GM12872 (cell line): ENCODE results near the gene SEH1L.

Experiments used
- TF ChIP-seq, protein P1 (sequence below): IDR thresholded peaks from 3 replicates; pipeline ENCODE4 v1.5.1; 2011; ENCODE audit warnings: low read depth, mild to moderate bottlenecking, low read length, moderate library complexity; ENCODE audit not compliant: insufficient read depth

The SEH1L gene

DNA sequence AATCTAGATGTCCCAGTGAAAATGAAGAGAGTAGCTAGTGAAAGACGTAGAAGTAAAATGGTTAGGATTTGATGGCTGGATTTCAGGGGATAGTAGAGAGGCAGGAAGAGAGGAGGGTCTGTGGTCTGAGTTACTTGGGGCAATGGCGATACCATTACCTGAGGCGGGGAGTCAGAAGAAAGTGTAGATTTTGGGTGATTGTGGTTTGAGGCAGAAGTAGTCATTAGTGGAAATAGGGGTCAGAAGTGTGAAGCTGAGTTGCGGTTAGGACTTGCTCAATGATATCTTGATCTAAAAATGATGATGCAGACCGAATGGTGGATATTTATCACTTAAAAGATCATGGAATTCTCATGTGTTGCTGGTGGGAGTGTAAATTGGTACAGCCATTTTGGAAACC is 84.4 kb downstream of the SEH1L start:
- TF ChIP-seq, protein P1, sequence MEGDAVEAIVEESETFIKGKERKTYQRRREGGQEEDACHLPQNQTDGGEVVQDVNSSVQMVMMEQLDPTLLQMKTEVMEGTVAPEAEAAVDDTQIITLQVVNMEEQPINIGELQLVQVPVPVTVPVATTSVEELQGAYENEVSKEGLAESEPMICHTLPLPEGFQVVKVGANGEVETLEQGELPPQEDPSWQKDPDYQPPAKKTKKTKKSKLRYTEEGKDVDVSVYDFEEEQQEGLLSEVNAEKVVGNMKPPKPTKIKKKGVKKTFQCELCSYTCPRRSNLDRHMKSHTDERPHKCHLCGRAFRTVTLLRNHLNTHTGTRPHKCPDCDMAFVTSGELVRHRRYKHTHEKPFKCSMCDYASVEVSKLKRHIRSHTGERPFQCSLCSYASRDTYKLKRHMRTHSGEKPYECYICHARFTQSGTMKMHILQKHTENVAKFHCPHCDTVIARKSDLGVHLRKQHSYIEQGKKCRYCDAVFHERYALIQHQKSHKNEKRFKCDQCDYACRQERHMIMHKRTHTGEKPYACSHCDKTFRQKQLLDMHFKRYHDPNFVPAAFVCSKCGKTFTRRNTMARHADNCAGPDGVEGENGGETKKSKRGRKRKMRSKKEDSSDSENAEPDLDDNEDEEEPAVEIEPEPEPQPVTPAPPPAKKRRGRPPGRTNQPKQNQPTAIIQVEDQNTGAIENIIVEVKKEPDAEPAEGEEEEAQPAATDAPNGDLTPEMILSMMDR: no peak

DNA sequence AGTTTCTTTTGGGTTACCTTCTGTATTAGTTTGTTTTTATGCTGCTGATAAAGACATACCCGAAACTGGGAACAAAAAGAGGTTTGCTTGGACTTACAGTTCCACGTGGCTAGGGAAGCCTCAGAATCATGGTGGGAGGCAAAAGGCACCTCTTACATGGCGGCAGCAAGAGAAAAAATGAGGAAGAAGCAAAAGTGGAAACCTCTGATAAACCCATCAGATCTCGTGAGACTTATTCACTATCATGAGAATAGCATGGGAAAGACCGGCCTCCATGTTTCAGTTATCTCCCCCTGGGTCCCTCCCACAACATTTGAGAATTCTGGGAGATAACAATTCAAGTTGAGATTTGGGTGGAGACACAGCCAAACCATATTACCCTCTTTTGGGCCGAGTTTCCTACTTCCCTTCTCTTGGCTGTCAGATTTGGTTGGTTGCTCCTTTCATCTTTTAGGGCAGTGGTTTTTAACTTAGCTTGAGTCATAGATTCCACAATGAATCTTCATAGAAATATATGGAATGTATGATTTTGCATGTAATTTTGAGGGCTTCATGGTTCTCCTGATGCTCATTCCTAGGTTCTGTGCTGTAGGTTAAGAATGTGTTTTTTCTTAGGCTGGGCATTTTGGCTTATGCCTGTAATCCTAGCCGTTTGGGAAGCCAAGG is 87.6 kb downstream of the SEH1L start:
- TF ChIP-seq, protein P1: no peak

DNA sequence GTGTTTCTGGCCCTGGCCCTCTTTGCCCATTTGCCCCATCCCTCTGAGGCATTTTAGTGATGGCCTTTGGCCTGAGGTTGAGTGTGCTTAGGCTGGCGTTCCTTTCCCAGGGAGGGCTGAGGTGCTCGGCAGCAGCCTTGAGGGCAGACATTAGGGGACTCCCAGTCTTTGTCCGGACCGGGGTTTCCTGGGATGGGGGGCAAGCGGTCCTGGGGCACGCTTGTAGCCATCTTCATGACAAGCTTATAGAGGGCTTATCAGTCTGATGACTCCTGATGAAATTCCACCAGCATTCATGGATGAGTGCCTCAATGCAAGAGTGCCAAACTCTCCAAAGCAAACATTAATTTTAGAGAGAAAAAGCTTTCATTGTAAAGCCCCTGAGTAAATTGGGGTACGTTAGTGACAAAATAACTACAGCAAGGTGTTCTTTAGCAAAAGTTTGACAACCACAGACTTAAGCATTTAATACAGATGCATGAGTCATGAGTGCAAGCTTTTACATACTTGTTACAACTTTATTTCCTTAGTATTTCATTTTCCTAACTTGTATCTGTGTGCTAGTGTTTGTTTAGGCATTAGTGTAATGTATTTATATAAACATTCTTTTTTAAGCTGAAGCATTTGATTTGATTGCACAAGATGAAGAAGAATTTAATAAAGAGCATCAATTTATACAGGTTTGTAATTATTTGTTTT is 89.0 kb downstream of the SEH1L start:
- TF ChIP-seq, protein P1: no peak
